ENCODE results near the gene SP3. TPM values are rescaled to one million over a fixed set of nuclear protein-coding genes. Genes with fewer than 3 reads are reported as not detected.
A peak's percentile ranks its signal among the peaks of the same experiment; 100 is the strongest.

Gene SP3
- total and polyA plus RNA-seq, 9 of the 15 experiments (the other 6 are each of a cell fraction or from before 2014, with no cell fraction given): 12.0 to 106 (median 74.9) TPM

- DNase-seq (ENCODE audit: extremely low read depth in 1 of 4, low spot score in 3 of 4): no peak
- Histone ChIP-seq H2AFZ (ENCODE audit: low read depth, low read length) (no peak overlapping the region), H3K9me1 (ENCODE audit: control insufficient read depth, insufficient read depth, low read length) (no peaks in the 10 kb centered on the region), H4K20me1 (replicated peaks; ENCODE audit: control insufficient read depth, insufficient read depth, low read length) (no peaks in the 10 kb centered on the region), H3K4me3 (no peak overlapping the region), H3K27me3 (ENCODE audit: control insufficient read depth in 2 of 2, insufficient read depth in 2 of 2, low read length in 2 of 2) (peaks cover 22 to 53% of the 10 kb centered on the region in 2 experiments; a peak in 4 of 5 replicates), H3K4me1 (replicated peaks in 1 of 2; ENCODE audit: control insufficient read depth in 2 of 2, insufficient read depth in 2 of 2, low read length in 2 of 2) (no peaks in the 10 kb centered on the region; a peak in 1 of 5 replicates), H3K4me2 (ENCODE audit: insufficient read depth, low read length) (no peak overlapping the region), H3K9ac (ENCODE audit: insufficient read depth in 1 of 2, low read depth in 2 of 2, low read length in 2 of 2) (no peak overlapping the region), H3K36me3 (ENCODE audit: control insufficient read depth, insufficient read depth, low read length) (no peaks in the 10 kb centered on the region), H3K9me3 (replicated peaks; ENCODE audit: control insufficient read depth, insufficient read depth, low read depth, low read length) (no peaks in the 10 kb centered on the region), H3K27ac (ENCODE audit: extremely low read depth, low read depth, low read length) (no peak overlapping the region), H3K79me2 (ENCODE audit: control insufficient read depth, insufficient read depth, low read length) (no peaks in the 10 kb centered on the region)
- 0% methylated on average over 1 of the region's 1 CpG for WGBS (ENCODE audit: insufficient coverage, low coverage, missing lambda C conversion rate)
- in situ Hi-C loops (cut with MboI) (no loop called here), intact Hi-C loops (cut with micrococcal nuclease) (no loop called here)
- BruUV-seq (replicated peaks): no TSS peak
- peak; percentile 37; the same call in 1 of the 2 replicates for TF ChIP-seq PHF21A (IDR thresholded peaks at IDR 0.05; ENCODE audit: borderline replicate concordance, low read depth)
- no peak for TF ChIP-seq HDAC8 (tag; IDR thresholded peaks at IDR 0.05)
- TF ChIP-seq CREBBP (IDR thresholded peaks at IDR 0.05; ENCODE audit: low read depth, low read length): no peak
- TF ChIP-seq ZBTB49 (CRISPR knock-in tag; IDR thresholded peaks at IDR 0.05; ENCODE audit: borderline replicate concordance): no peak
- TF ChIP-seq RHOXF2B (CRISPR knock-in tag; conservative IDR thresholded peaks at IDR 0.05): no peak
- no peak for TF ChIP-seq ZNF609 (CRISPR knock-in tag; IDR thresholded peaks at IDR 0.05; ENCODE audit: borderline replicate concordance)
- peak in 1 of 2 experiments; percentile 30; a peak in 1 of 4 replicates for TF ChIP-seq KDM1A (IDR thresholded peaks at IDR 0.05)
- no peak for ATAC-seq
- POLR2A ChIA-PET: interaction anchor here (0.6 kb wide), 1 partner anchor 15 kb away, joined by 3 read pairs; no protein-coding TSS in a partner anchor
- CTCF ChIA-PET (ENCODE audit: low intra/inter-chr PET ratio): no interaction called here
- FAIRE-seq: no peak
Observed at GRCh38 chr2:173874894-173875237, 90.3 kb downstream of the SP3 start.

Data from K562 (cell line).